22Rv1 (cell line): ENCODE measurements around the gene LHFPL6.

Experiments used
- ZFX ChIP-seq: fragments of 450-650 bp; IDR thresholded peaks from 2 replicates; pipeline ENCODE4 v1.6.1; 2017; ENCODE audit warnings: antibody characterized with exemption, borderline replicate concordance
- TF ChIP-seq, protein P1 (sequence below): fragments of 450-650 bp; IDR thresholded peaks from 2 replicates; pipeline ENCODE4 v1.5.1; 2017; ENCODE audit warnings: mild to moderate bottlenecking

DNA sequence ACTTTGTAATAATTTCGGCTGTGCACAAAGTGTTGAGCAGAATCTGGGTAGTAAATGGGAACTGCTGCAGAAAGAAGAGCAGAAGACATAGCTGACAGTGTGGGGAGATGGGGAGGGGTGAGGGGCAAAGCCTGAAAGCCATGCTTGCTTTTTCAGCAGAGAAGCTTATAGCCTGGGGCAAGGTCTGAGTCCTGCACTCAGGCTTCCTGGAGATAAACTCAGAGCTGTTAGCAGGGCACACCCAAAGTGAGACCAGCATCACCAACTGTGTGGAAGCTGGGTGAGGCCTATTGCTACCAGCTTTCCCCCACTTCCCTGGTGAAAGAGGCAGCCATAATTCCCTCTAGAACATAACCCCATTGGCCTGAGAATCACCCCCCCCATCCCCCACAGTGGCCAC lies 15.6 kb upstream of the LHFPL6 start:
- TF ChIP-seq, protein P1, sequence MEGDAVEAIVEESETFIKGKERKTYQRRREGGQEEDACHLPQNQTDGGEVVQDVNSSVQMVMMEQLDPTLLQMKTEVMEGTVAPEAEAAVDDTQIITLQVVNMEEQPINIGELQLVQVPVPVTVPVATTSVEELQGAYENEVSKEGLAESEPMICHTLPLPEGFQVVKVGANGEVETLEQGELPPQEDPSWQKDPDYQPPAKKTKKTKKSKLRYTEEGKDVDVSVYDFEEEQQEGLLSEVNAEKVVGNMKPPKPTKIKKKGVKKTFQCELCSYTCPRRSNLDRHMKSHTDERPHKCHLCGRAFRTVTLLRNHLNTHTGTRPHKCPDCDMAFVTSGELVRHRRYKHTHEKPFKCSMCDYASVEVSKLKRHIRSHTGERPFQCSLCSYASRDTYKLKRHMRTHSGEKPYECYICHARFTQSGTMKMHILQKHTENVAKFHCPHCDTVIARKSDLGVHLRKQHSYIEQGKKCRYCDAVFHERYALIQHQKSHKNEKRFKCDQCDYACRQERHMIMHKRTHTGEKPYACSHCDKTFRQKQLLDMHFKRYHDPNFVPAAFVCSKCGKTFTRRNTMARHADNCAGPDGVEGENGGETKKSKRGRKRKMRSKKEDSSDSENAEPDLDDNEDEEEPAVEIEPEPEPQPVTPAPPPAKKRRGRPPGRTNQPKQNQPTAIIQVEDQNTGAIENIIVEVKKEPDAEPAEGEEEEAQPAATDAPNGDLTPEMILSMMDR: no peak
- no peak for TF ChIP-seq ZFX
